ENCODE data around the gene CCDC24.
A peak's percentile ranks its signal among the peaks of the same experiment; 100 is the strongest.

Gene CCDC24

GRCh38 chr1:44034423-44034822 is 43.0 kb downstream of the CCDC24 start:
- TF ChIP-seq CTCF (IDR thresholded peaks at IDR 0.05; ENCODE audit: low read length, missing control alignments): no peak
- H3K4me3 ChIP-seq (replicated peaks; ENCODE audit: low read depth, low read length): no peak overlapping the region
- no peak for DNase-seq (ENCODE audit: low read depth)

- no peak for TF ChIP-seq CTCF (IDR thresholded peaks at IDR 0.05; ENCODE audit: low read length, missing control alignments)
- DNase-seq (ENCODE audit: low read depth): no peak
- no peak overlapping the region for H3K4me3 ChIP-seq (replicated peaks; ENCODE audit: low read depth, low read length)
Measured at GRCh38 chr1:44034976-44035716, 43.7 kb downstream of the CCDC24 start.

- peak; percentile 31 for DNase-seq (ENCODE audit: low read depth)
- TF ChIP-seq CTCF (IDR thresholded peaks at IDR 0.05; ENCODE audit: low read length, missing control alignments): peak; percentile 17
- no peak overlapping the region for H3K4me3 ChIP-seq (replicated peaks; ENCODE audit: low read depth, low read length)
Measured at GRCh38 chr1:44035726-44036408, 44.5 kb downstream of the CCDC24 start.

GRCh38 chr1:44036409-44037139 is 45.2 kb downstream of the CCDC24 start:
- no peak overlapping the region for H3K4me3 ChIP-seq (replicated peaks; ENCODE audit: low read depth, low read length)
- peak; percentile 77 for TF ChIP-seq CTCF (IDR thresholded peaks at IDR 0.05; ENCODE audit: low read length, missing control alignments)
- DNase-seq (ENCODE audit: low read depth): peak; percentile 73

- no peak for TF ChIP-seq CTCF (IDR thresholded peaks at IDR 0.05; ENCODE audit: low read length, missing control alignments)
- no peak overlapping the region for H3K4me3 ChIP-seq (replicated peaks; ENCODE audit: low read depth, low read length)
- DNase-seq (ENCODE audit: low read depth): no peak
Measured at GRCh38 chr1:44037154-44037553, 45.8 kb downstream of the CCDC24 start.

GRCh38 chr1:44038876-44039657 is 47.7 kb downstream of the CCDC24 start:
- H3K4me3 ChIP-seq (replicated peaks; ENCODE audit: low read depth, low read length): no peak overlapping the region
- TF ChIP-seq CTCF (IDR thresholded peaks at IDR 0.05; ENCODE audit: low read length, missing control alignments): no peak
- DNase-seq (ENCODE audit: low read depth): peak; percentile 55
